Trophoblast cell (in vitro differentiated cells and primary cell): ENCODE results near the gene DAAM2.

Experiments
- DNase-seq, 2 donors: peaks; one replicate each; pipeline ENCODE4 v3.0.0-alpha.2; 2016
- H2AFZ ChIP-seq: 2 replicates; pipeline ENCODE4 v1.6.1; 2013; ENCODE audit warnings: low read length, moderate library complexity, mild to moderate bottlenecking; ENCODE audit not compliant: insufficient read depth, poor library complexity
- H2AK5ac ChIP-seq: 2 replicates; pipeline ENCODE4 v1.6.1; 2013; ENCODE audit warnings: mild to moderate bottlenecking, low read length
- H2BK120ac ChIP-seq: 2 replicates; pipeline ENCODE4 v1.6.1; 2013; ENCODE audit warnings: low read length, mild to moderate bottlenecking, moderate library complexity; ENCODE audit not compliant: insufficient read depth, poor library complexity
- H2BK12ac ChIP-seq: 2 replicates; pipeline ENCODE4 v1.6.1; 2013; ENCODE audit warnings: mild to moderate bottlenecking, low read length, moderate library complexity
- H2BK5ac ChIP-seq: 2 replicates; pipeline ENCODE4 v1.6.1; 2013; ENCODE audit warnings: low read length, low read depth, moderate library complexity, mild to moderate bottlenecking; ENCODE audit not compliant: poor library complexity
- H3K14ac ChIP-seq: 2 replicates; pipeline ENCODE4 v1.6.1; 2013; ENCODE audit warnings: mild to moderate bottlenecking, low read length
- H3K18ac ChIP-seq: 2 replicates; pipeline ENCODE4 v1.6.1; 2013; ENCODE audit warnings: mild to moderate bottlenecking, low read length
- H3K23ac ChIP-seq: 2 replicates; pipeline ENCODE4 v1.6.1; 2013; ENCODE audit warnings: low read length
- H3K27ac ChIP-seq: 2 replicates; pipeline ENCODE4 v1.5.1; 2013; ENCODE audit warnings: low read depth, mild to moderate bottlenecking, inconsistent platforms, low read length, moderate library complexity
- H3K27me3 ChIP-seq: 2 replicates; pipeline ENCODE4 v1.6.1; 2013; ENCODE audit warnings: inconsistent platforms, mild to moderate bottlenecking, low read length, moderate library complexity; ENCODE audit not compliant: insufficient read depth
- H3K36me3 ChIP-seq, 2 experiments: 1 replicate in 1 of 2; 2 replicates in 1 of 2; pipeline ENCODE4 v1.6.1; 2013; ENCODE audit warnings: low read length in 2 of 2, mild to moderate bottlenecking in 2 of 2, moderate library complexity in 1 of 2; ENCODE audit not compliant: insufficient read depth in 2 of 2, control insufficient read depth in 1 of 2
- H3K4ac ChIP-seq: 2 replicates; pipeline ENCODE4 v1.6.1; 2013; ENCODE audit warnings: low read depth, mild to moderate bottlenecking, low read length, moderate library complexity
- H3K4me1 ChIP-seq, 2 experiments: 1 replicate in 1 of 2; 2 replicates in 1 of 2; pipeline ENCODE4 v1.6.1; 2013; ENCODE audit warnings: low read length in 2 of 2, mild to moderate bottlenecking in 2 of 2, moderate library complexity in 1 of 2; ENCODE audit not compliant: insufficient read depth in 2 of 2, control insufficient read depth in 1 of 2
- H3K4me2 ChIP-seq: 2 replicates; pipeline ENCODE4 v1.6.1; 2013; ENCODE audit warnings: inconsistent platforms, mild to moderate bottlenecking, low read length, moderate library complexity
- H3K4me3 ChIP-seq: 2 replicates; pipeline ENCODE4 v1.5.1; 2013; ENCODE audit warnings: mild to moderate bottlenecking, low read depth, low read length, inconsistent platforms
- H3K79me1 ChIP-seq: one replicate; pipeline ENCODE4 v1.6.1; 2013; ENCODE audit warnings: low read length
- H3K79me2 ChIP-seq: 2 replicates; pipeline ENCODE4 v1.6.1; 2013; ENCODE audit warnings: low read length, mild to moderate bottlenecking; ENCODE audit not compliant: control insufficient read depth, insufficient read depth, poor library complexity
- H3K9ac ChIP-seq: 2 replicates; pipeline ENCODE4 v1.6.1; 2013; ENCODE audit warnings: mild to moderate bottlenecking, low read length
- H3K9me3 ChIP-seq: 2 replicates; pipeline ENCODE4 v1.6.1; 2013; ENCODE audit warnings: low read depth, mild to moderate bottlenecking, control low read depth, inconsistent platforms, low read length; ENCODE audit not compliant: insufficient read depth
- H4K12ac ChIP-seq: 2 replicates; pipeline ENCODE4 v1.6.1; 2013; ENCODE audit warnings: low read depth, mild to moderate bottlenecking, low read length, moderate library complexity
- H4K8ac ChIP-seq: 2 replicates; pipeline ENCODE4 v1.6.1; 2013; ENCODE audit warnings: low read depth, mild to moderate bottlenecking, low read length, moderate library complexity
- H4K91ac ChIP-seq: one replicate; pipeline ENCODE4 v1.6.1; 2013; ENCODE audit warnings: low read depth, mild to moderate bottlenecking, low read length, moderate library complexity
- WGBS: extraction: QIAGEN DNeasy Blood & Tissue Kit; methylation state at CpG from one replicate; pipeline ENCODE4 v1.1.7; 2013; ENCODE audit warnings: missing lambda C conversion rate; ENCODE audit not compliant: insufficient read length, insufficient coverage; ENCODE audit errors: extremely low coverage; 5-methylcytosine and 5-hydroxymethylcytosine counted together

Gene DAAM2

DNA sequence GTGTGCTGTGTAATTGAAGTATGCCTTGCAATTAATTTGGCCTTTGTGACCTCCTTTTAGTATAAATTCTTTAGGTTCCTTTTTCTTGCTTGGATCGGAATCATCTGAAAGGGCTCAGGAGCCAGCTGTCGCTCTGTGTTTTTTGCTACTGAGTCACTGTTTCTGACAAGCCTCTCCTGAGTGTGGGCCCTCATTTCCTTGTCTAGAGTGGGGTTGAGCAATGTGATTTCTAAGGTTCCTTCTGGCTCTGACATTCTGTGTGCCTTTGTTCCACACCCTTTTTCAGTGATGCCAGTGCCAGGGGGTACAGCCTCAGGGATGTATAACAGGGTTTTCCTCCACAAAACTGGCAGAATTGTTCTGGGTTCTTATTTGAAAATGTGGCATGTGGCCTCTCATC is 26.5 kb downstream of the DAAM2 start:
- no peak overlapping the region for H3K27ac ChIP-seq
- no peak overlapping the region for H3K9ac ChIP-seq
- H2AFZ ChIP-seq = no peak overlapping the region
- no CpG with 5 or more reads among the region's 2 CpGs for WGBS
- H2BK5ac ChIP-seq = no peak overlapping the region
- no peak overlapping the region for H2BK120ac ChIP-seq
- DNase-seq = peak in 1 of 2 donors; percentile 21
- H3K36me3 ChIP-seq = no peaks in the 10 kb centered on the region
- H2AK5ac ChIP-seq = no peak overlapping the region
- H3K79me2 ChIP-seq = no peaks in the 10 kb centered on the region
- H3K4ac ChIP-seq = no peak overlapping the region
- no peaks in the 10 kb centered on the region for H3K9me3 ChIP-seq
- no peak overlapping the region for H3K4me3 ChIP-seq
- H3K27me3 ChIP-seq = no peaks in the 10 kb centered on the region
- no peak overlapping the region for H3K18ac ChIP-seq
- no peak overlapping the region for H3K23ac ChIP-seq
- no peak overlapping the region for H3K4me2 ChIP-seq
- no peak overlapping the region for H4K12ac ChIP-seq
- no peak overlapping the region for H2BK12ac ChIP-seq
- no peak overlapping the region for H4K91ac ChIP-seq
- H4K8ac ChIP-seq = no peak overlapping the region
- H3K4me1 ChIP-seq = peaks cover 0 to 6% of the 10 kb centered on the region in 2 experiments
- H3K14ac ChIP-seq = no peak overlapping the region
- no peaks in the 10 kb centered on the region for H3K79me1 ChIP-seq

DNA sequence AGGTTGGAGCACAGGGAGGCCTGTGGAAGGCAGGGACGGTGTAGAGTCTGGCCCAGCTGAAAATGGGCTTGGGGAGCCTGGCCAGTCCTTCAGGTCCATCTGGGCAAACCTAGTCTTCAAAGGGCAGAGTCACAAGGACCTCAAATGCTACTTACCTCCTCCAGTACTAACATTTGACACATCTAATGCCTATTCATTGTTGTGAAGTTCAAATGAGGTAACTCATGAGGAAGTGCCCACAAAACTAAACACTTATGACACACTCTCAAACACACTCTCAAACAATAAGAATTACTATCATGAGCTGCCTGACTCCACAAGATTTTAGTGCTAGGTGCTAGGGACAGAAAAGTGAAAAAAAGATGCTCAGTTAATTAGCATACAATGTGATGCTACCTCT is 27.1 kb downstream of the DAAM2 start:
- Histone ChIP-seq H3K79me2 (no peaks in the 10 kb centered on the region), H2BK12ac (no peak overlapping the region), H3K27me3 (no peaks in the 10 kb centered on the region), H3K4me1 (peaks cover 0 to 6% of the 10 kb centered on the region in 2 experiments), H3K4me2 (no peak overlapping the region), H3K18ac (no peak overlapping the region), H2AFZ (no peak overlapping the region), H2BK5ac (no peak overlapping the region), H4K91ac (no peak overlapping the region), H3K14ac (no peak overlapping the region), H3K36me3 (no peaks in the 10 kb centered on the region), H3K9me3 (no peaks in the 10 kb centered on the region), H3K9ac (no peak overlapping the region), H3K4me3 (no peak overlapping the region), H2AK5ac (no peak overlapping the region), H3K27ac (no peak overlapping the region), H3K23ac (no peak overlapping the region), H2BK120ac (no peak overlapping the region), H4K12ac (no peak overlapping the region), H3K4ac (no peak overlapping the region), H3K79me1 (no peaks in the 10 kb centered on the region), H4K8ac (no peak overlapping the region)
- no CpG with 5 or more reads among the region's 1 CpG for WGBS
- no peak for DNase-seq

DNA sequence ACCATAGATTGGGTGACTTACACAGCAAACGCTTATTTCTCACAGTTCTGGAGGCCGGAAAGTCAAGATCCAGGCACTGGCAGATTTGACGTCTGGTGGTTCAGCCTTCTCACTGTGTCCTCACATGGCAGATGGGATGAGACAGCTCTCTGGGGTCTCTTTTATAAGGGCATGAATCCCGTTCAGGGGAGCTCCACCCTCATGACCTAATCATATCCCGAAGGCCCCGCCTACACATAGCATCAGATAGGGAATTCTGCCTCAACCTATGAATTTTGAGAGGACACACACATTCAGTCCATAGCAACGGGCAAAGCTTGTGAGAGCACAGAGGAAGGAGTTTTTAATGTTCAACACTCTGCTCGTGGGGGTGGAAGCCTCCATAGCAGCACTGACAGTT is 27.5 kb downstream of the DAAM2 start:
- WGBS = no CpG with 5 or more reads among the region's 8 CpGs
- no peak overlapping the region for H2BK5ac ChIP-seq
- H3K36me3 ChIP-seq = no peaks in the 10 kb centered on the region
- H4K12ac ChIP-seq = no peak overlapping the region
- H2AK5ac ChIP-seq = no peak overlapping the region
- H3K79me2 ChIP-seq = no peaks in the 10 kb centered on the region
- no peak overlapping the region for H2AFZ ChIP-seq
- no peak overlapping the region for H3K4ac ChIP-seq
- H4K8ac ChIP-seq = no peak overlapping the region
- H3K9ac ChIP-seq = no peak overlapping the region
- peaks cover 0 to 6% of the 10 kb centered on the region in 2 experiments for H3K4me1 ChIP-seq
- H3K9me3 ChIP-seq = no peaks in the 10 kb centered on the region
- H3K14ac ChIP-seq = no peak overlapping the region
- no peak overlapping the region for H3K23ac ChIP-seq
- no peak overlapping the region for H4K91ac ChIP-seq
- DNase-seq = no peak
- H3K79me1 ChIP-seq = no peaks in the 10 kb centered on the region
- no peak overlapping the region for H3K4me3 ChIP-seq
- no peak overlapping the region for H2BK12ac ChIP-seq
- H3K27me3 ChIP-seq = no peaks in the 10 kb centered on the region
- H3K27ac ChIP-seq = no peak overlapping the region
- H3K18ac ChIP-seq = no peak overlapping the region
- no peak overlapping the region for H3K4me2 ChIP-seq
- no peak overlapping the region for H2BK120ac ChIP-seq

DNA sequence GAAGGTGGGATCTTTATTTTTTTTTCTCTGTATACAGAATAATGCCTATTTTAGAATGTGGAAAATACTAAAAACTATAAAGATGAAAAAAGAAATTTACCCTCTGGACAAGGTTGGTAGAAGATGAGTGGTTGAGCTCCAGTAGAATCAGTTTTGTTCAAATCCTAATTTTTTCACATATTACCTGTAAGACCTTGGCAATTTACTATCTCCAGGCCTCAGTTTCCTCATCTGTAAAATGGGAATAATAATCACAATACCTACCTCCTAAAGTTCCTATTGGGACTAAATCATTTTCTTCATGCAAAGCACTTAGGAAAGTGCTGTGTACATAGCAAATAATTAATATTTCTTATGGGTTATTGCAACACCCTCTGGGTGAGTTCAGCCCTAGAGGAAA is 28.4 kb downstream of the DAAM2 start:
- Histone ChIP-seq H3K9ac (no peak overlapping the region), H2BK12ac (no peak overlapping the region), H3K79me2 (no peaks in the 10 kb centered on the region), H2BK5ac (no peak overlapping the region), H3K4ac (no peak overlapping the region), H3K36me3 (no peaks in the 10 kb centered on the region), H2BK120ac (no peak overlapping the region), H4K91ac (no peak overlapping the region), H3K4me3 (no peak overlapping the region), H2AK5ac (no peak overlapping the region), H2AFZ (no peak overlapping the region), H3K14ac (no peak overlapping the region), H4K8ac (no peak overlapping the region), H3K4me1 (peaks cover 0 to 6% of the 10 kb centered on the region in 2 experiments), H3K27ac (no peak overlapping the region), H3K9me3 (no peaks in the 10 kb centered on the region), H3K18ac (no peak overlapping the region), H3K79me1 (no peaks in the 10 kb centered on the region), H3K4me2 (no peak overlapping the region), H4K12ac (no peak overlapping the region), H3K23ac (no peak overlapping the region), H3K27me3 (no peaks in the 10 kb centered on the region)
- no peak for DNase-seq
